Measurements from ENCODE around the gene ZNF708.

DNA sequence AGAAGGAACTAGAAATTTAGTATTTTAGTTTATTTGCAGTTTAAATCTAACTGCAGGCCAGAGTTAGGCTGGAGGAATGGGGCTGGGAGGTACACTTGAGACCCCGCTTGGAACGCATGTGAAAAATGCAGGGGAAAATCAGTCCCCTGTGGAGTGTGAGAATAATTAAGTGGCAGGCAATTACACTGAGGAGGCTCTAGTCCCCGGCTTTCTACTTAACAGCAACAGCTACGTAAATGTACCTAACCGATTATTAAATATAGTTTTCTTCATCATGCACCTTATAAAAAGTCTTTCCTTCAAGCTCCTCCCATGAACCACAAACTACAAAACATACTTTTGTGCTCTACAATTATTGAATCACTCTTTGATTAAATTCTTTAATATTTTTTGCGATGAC, 804 bp downstream of the ZNF708 start:
- TF ChIP-seq, protein P1, sequence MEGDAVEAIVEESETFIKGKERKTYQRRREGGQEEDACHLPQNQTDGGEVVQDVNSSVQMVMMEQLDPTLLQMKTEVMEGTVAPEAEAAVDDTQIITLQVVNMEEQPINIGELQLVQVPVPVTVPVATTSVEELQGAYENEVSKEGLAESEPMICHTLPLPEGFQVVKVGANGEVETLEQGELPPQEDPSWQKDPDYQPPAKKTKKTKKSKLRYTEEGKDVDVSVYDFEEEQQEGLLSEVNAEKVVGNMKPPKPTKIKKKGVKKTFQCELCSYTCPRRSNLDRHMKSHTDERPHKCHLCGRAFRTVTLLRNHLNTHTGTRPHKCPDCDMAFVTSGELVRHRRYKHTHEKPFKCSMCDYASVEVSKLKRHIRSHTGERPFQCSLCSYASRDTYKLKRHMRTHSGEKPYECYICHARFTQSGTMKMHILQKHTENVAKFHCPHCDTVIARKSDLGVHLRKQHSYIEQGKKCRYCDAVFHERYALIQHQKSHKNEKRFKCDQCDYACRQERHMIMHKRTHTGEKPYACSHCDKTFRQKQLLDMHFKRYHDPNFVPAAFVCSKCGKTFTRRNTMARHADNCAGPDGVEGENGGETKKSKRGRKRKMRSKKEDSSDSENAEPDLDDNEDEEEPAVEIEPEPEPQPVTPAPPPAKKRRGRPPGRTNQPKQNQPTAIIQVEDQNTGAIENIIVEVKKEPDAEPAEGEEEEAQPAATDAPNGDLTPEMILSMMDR (IDR thresholded peaks at IDR 0.05; ENCODE audit: poor library complexity), result no peak
- no peak for TF ChIP-seq EZH2 (IDR thresholded peaks at IDR 0.05; ENCODE audit: borderline replicate concordance)
- no peak for TF ChIP-seq EZH2phosphoT487 (IDR thresholded peaks at IDR 0.05; ENCODE audit: low read depth, severe bottlenecking, unreplicated experiment)
